Measurements from ENCODE around the gene GABRB3.

The GABRB3 gene

DNA sequence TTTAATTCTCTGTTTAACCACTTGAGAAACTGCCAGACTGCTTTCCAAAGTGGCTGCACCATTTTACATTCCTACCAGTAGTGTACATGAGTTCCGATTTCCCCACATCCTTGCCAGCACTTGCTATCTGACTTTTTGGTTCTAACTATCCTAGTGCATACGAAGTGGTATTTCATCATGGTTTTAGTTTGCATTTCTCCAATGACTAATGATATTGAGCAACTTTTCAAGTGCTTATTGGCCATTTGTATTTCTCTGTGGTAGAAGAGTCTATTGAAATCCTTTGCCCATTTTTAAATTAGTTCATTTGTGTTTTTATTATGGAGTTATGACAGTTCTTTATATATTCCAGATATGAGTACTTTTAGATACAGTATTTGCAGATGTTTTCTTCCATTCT is 247.8 kb downstream of the GABRB3 start:
- no peak for DNase-seq

DNA sequence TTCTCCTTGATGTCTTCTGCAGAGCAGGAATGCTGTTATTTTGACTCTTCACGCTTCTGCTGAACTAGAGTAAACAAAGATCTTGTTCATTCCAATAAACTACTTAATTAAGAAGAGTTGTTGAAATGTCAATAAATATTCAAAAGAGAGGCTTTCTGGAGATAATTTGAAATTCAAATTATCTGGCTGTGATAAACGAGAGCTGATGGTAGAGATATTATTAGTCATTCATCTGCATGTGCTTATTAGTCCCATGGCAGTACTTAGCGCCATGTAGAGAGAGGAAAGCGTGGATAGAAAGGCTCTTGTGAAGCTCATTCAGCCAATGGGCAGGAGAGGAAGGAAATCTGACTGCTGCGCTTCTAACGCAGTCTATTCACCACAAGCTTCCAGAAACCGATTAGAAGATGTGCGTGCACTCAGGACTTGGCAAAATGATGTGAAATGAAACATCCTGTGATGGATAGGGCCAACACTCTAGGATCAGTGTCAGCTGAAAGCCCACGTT is 251.1 kb downstream of the GABRB3 start:
- no peak for DNase-seq

DNA sequence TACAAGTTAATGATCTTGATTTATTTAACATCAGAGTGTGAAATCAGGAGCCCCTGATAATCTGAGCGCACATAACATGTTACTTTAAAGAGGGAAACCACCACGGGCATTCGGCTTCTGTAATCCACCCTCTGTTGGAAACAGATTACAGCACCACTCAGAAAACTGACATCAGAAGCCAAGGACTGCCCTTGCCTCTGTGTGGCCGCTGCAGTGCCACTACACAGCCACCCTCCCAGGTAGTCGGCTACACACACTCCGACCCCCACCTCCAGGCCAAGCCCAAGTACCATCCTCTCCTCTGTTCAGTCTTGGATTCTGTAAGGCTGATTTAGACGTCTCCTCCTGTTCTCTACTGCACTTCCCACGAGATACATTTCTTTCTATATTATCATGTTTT is 251.7 kb downstream of the GABRB3 start:
- DNase-seq = no peak

DNA sequence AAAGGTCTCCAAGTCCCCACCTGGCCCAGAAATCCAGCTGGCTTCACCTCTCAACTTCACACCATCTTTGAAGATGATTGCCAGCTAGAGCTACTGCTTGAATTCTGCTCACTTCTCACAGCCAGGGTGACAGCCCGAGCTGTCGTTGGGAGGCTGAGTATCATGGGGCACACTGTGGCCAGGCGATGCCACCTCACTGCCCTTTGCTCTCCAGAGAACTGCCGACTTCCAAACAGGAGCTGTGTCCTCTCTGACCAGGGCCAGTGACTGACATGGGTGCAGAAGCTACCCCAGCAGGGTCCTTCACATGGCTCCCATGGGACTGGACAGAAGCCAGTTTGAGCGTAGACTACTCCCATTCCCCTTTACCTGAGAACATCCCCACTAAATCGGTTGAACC is 254.0 kb downstream of the GABRB3 start:
- no peak for DNase-seq

DNA sequence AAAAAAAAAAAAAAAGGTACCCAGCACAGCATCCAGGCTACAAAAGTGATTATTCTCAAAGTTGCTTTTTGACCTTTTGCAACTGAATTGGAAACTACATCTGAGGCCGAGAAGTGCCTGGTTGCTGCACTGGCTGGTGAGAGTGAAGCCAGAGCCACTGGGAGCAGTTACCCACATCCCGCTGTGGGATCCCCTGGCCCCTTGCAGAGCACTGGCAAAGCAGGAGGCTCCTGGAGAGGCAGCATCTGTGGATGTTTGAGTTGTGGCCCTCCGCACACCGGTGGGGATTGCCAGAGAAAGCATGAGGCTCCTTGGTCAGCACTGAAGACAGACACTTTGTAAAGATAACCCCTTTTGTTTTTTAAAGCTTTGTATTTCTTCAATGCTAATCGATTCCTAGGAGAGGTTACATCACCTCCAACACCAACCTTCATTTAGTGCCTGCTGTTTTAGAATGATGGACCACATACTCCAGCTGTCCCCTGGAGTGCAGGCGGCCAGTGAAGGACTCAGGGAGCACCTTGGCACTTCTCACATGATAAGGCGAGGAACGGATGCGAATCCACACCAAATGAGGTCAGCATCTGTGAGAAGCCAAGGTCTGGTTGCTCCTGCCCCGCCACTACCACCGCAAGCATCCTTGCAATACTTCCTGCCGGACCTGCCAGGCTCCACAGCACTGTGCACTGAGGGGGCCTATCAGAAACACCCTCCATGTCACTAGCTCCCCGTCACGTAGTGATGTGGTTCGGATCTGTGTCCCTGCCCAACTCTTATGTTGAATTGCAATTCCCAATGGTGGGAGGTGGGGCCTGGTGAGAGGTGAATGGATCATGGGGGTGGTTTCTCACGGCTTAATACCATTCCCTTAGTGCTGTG is 256.5 kb downstream of the GABRB3 start:
- no peak for DNase-seq

DNA sequence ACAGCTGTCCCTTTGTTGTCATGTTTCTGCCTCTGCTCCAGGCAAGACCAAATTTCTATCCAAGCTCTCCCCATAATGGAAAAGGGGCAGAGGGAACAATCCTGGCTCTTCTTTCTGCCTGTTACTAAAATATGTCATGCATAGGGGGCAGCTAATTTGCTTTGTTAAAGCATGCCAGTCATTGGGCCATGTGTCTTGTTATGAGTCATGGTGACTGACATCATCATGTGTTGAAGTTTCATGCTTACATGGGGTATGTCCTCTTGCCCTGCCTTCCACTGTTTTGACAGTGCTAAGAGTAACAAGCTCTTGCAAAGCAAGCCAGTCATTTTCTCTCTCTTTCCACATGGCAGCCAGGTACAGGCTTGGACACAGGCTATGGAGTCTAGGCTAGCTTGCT is 268.9 kb downstream of the GABRB3 start:
- no peak for DNase-seq
